GM12878 (cell line): ENCODE results near the gene STYXL2. TPM values are rescaled to one million over a fixed set of nuclear protein-coding genes. Genes with fewer than 3 reads are reported as not detected.

Experiments
- ATAC-seq: fragments of 200-7000 bp; cut with Tn5 transposase; 3 replicates; pipeline ENCODE4 v1.9.1; 2020; ENCODE audit warnings: mild to moderate bottlenecking, moderate library complexity
- BruUV-seq: library from RNA; stranded (reverse); fragments of 400-500 nt; replicated peaks from 2 replicates; lab custom pipeline; 2021; lab: Mats Ljungman, UMichigan
- CTCF ChIA-PET: fragments of 300-600 bp; sonication (Branson Sonifier 250); formaldehyde crosslinking; extraction: SDS; loops from one replicate; lab custom pipeline; 2021; ENCODE audit warnings: inconsistent platforms; lab: Yijun Ruan, JAX
- POLR2A ChIA-PET: fragments of 350-600 bp; formaldehyde crosslinking; extraction: SDS; loops from one replicate; lab custom pipeline; 2021; ENCODE audit warnings: inconsistent platforms; lab: Charles Lee
- RAD21 ChIA-PET: fragments of 300-600 bp; sonication (Branson Sonifier 250); formaldehyde crosslinking; loops from one replicate; lab custom pipeline; 2023; ENCODE audit warnings: antibody characterized with exemption; ENCODE audit not compliant: unreplicated experiment; lab: Charles Lee
- SMC1A ChIA-PET: fragments of 300-600 bp; sonication (Branson Sonifier 250); formaldehyde crosslinking; loops from one replicate; lab custom pipeline; 2023; ENCODE audit not compliant: unreplicated experiment, uncharacterized antibody; lab: Charles Lee
- DNase-seq: peaks from one replicate; pipeline ENCODE4 v3.0.0-alpha.2; 2011; ENCODE audit warnings: low read depth, low spot score
- FAIRE-seq: peaks from 3 replicates; lab custom pipeline; 2011; peaks lifted over from hg19 to GRCh38; lab: Jason Lieb, UNC
- H2AFZ ChIP-seq: 2 replicates; pipeline ENCODE4 v1.6.0; 2011; ENCODE audit warnings: low read depth, low read length, control low read depth; ENCODE audit not compliant: control insufficient read depth
- H3K27ac ChIP-seq: 2 replicates; pipeline ENCODE4 v1.5.1; 2011; ENCODE audit warnings: control low read depth; ENCODE audit not compliant: control insufficient read depth, insufficient read depth
- H3K27me3 ChIP-seq, 2 experiments: replicated peaks in 1 of 2; 2 replicates each; pipeline versions ENCODE4 v1.6.0 to v1.6.1; 2011; ENCODE audit warnings: low read length in 1 of 2; ENCODE audit not compliant: control insufficient read depth in 2 of 2, insufficient read depth in 2 of 2
- H3K36me3 ChIP-seq, 2 experiments: 2 replicates each; pipeline ENCODE4 v1.5.1; 2011; ENCODE audit warnings: low read length in 1 of 2; ENCODE audit not compliant: control insufficient read depth in 2 of 2, insufficient read depth in 2 of 2
- H3K4me1 ChIP-seq: 2 replicates; pipeline ENCODE4 v1.6.1; 2011; ENCODE audit warnings: mild to moderate bottlenecking, low read length, moderate library complexity, mixed read lengths; ENCODE audit not compliant: control insufficient read depth, insufficient read depth
- H3K4me2 ChIP-seq: 2 replicates; pipeline ENCODE4 v1.6.0; 2011; ENCODE audit warnings: control low read depth; ENCODE audit not compliant: control insufficient read depth, insufficient read depth
- H3K4me3 ChIP-seq: fragments of 200-600 bp; sonication (generic); 2 replicates; pipeline ENCODE4 v1.5.1; 2016
- H3K79me2 ChIP-seq: 2 replicates; pipeline ENCODE4 v1.6.0; 2011; ENCODE audit warnings: low read length; ENCODE audit not compliant: control insufficient read depth, insufficient read depth
- H3K9ac ChIP-seq: 2 replicates; pipeline ENCODE4 v1.8.0; 2011; ENCODE audit warnings: low read length, control low read depth, mixed read lengths; ENCODE audit not compliant: control insufficient read depth, insufficient read depth
- H3K9me3 ChIP-seq: replicated peaks from 3 replicates; pipeline ENCODE4 v1.5.1; 2011; ENCODE audit warnings: mild to moderate bottlenecking, low read length; ENCODE audit not compliant: control insufficient read depth, insufficient read depth
- H4K20me1 ChIP-seq: 2 replicates; pipeline ENCODE4 v1.6.0; 2011; ENCODE audit not compliant: control insufficient read depth, insufficient read depth
- BACH1 ChIP-seq: fragments of 450-650 bp; IDR thresholded peaks from 2 replicates; pipeline ENCODE4 v1.6.1; 2017; ENCODE audit warnings: mild to moderate bottlenecking, borderline replicate concordance
- BRCA1 ChIP-seq: IDR thresholded peaks from 2 replicates; pipeline ENCODE4 v1.6.1; 2011; ENCODE audit warnings: low read depth, low read length, improper control_type of control experiment
- IRF4 ChIP-seq: IDR thresholded peaks from 2 replicates; pipeline ENCODE4 v1.6.1; 2011; ENCODE audit warnings: low read depth, low read length
- LARP7 ChIP-seq: fragments of 450-650 bp; IDR thresholded peaks from 2 replicates; pipeline ENCODE4 v1.6.1; 2017; ENCODE audit warnings: mild to moderate bottlenecking
- RFX5 ChIP-seq: IDR thresholded peaks from 2 replicates; pipeline ENCODE4 v1.6.1; 2011; ENCODE audit warnings: low read depth, low read length, improper control_type of control experiment
- SP1 ChIP-seq: IDR thresholded peaks from one replicate; pipeline ENCODE4 v1.6.1; 2011; ENCODE audit warnings: low read depth, low read length
- TCF7 ChIP-seq: IDR thresholded peaks from 2 replicates; pipeline ENCODE4 v1.6.1; 2014; ENCODE audit warnings: antibody characterized with exemption, borderline replicate concordance
- ZNF274 ChIP-seq: IDR thresholded peaks from one replicate; pipeline ENCODE4 v1.8.0; 2011; ENCODE audit not compliant: insufficient read length, insufficient read depth
- WGBS: methylation state at CpG from one replicate; pipeline ENCODE4 v1.1.6; 2016; ENCODE audit warnings: low lambda C conversion rate; ENCODE audit not compliant: insufficient replicate concordance, insufficient coverage; ENCODE audit errors: missing lambda C conversion rate; 5-methylcytosine and 5-hydroxymethylcytosine counted together
- in situ Hi-C: fragments of 300-500 bp; cut with MboI; formaldehyde crosslinking; loops from 9 replicates; pipeline ENCODE4 v1.14.3; 2018; ENCODE audit warnings: mixed read lengths
- intact Hi-C: fragments of 100-400 bp; cut with micrococcal nuclease; formaldehyde crosslinking; loops from one replicate; pipeline ENCODE4 v1.14.2; 2022; ENCODE audit not compliant: unreplicated experiment
- polyA plus RNA-seq, 11 experiments: library from polyadenylated mRNA; depleted of rRNA in 4 of 11; unstranded in 6 of 11; stranded (reverse) in 5 of 11; fragments of >200 nt; fragmentation: Nextera tagmentation in 4 of 11; fragmentation: Illumina TruSeq in 1 of 11; extraction: Ambion mirVana in 4 of 11; extraction: Trizol in 1 of 11; gene quantifications; 1 replicate in 1 of 11; 2 replicates in 10 of 11; pipeline versions ENCODE4 v1.2.1 to v1.2.3, GENCODE V29; 2011 to 2016; ENCODE audit warnings: inconsistent platforms in 2 of 11, missing spikeins in 2 of 11, low read depth in 1 of 11
- total RNA-seq, 4 experiments: library from RNA; depleted of rRNA in 3 of 4; stranded (reverse); fragments of >200 nt in 3 of 4; fragmentation: Illumina TruSeq in 1 of 4; extraction: Trizol in 1 of 4; gene quantifications; 2 replicates each; pipeline versions ENCODE4 v1.2.1 to v1.2.3, GENCODE V29; 2013 to 2021
- TF ChIP-seq, protein P1 (sequence below): fragments of 150-350 bp; IDR thresholded peaks from 2 replicates; pipeline ENCODE4 v1.6.1; 2014; ENCODE audit warnings: mild to moderate bottlenecking, low read depth, low read length
- TF ChIP-seq, protein P2 (sequence below): fragments of 450-650 bp; IDR thresholded peaks from 2 replicates; pipeline ENCODE4 v1.6.1; 2017; ENCODE audit warnings: mild to moderate bottlenecking, moderate library complexity
- TF ChIP-seq, protein P3 (sequence below): fragments of 450-650 bp; formaldehyde crosslinking; IDR thresholded peaks from 2 replicates; pipeline ENCODE4 v1.5.0; 2022; ENCODE audit warnings: mild to moderate bottlenecking, missing genetic modification characterization

STYXL2 gene
- total and polyA plus RNA-seq, 10 of the 15 experiments (the other 5 are each of a cell fraction or from before 2014, with no cell fraction given): under 0.01 to 0.08 (median 0.03) TPM; not detected in 7

DNA sequence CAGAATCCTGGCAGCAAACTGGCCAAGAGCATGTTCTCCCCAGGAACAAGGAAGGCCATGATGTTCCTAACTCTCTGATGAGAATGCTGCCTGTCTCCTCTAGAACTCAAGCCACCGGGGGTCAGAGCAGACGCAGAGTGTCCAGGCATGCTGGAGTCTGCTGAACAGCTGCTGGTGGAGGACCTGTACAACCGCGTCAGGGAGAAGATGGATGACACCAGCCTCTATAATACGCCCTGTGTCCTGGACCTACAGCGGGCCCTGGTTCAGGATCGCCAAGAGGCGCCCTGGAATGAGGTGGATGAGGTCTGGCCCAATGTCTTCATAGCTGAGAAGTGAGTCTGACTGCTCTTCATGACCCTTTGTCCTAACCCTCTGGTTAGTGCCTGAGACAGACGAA is 23.4 kb downstream of the STYXL2 start:
- Histone ChIP-seq H3K27me3 (peaks cover 0 to 2% of the 10 kb centered on the region in 2 experiments; a peak in 1 of 4 replicates), H4K20me1 (no peaks in the 10 kb centered on the region), H3K9me3 (no peaks in the 10 kb centered on the region), H3K9ac (no peak overlapping the region), H3K4me1 (no peaks in the 10 kb centered on the region), H2AFZ (no peak overlapping the region), H3K79me2 (no peaks in the 10 kb centered on the region), H3K36me3 (no peaks in the 10 kb centered on the region), H3K4me3 (no peak overlapping the region), H3K4me2 (no peak overlapping the region), H3K27ac (no peak overlapping the region)
- intact Hi-C loops (no loop called here), in situ Hi-C loops (no loop called here)
- no TSS peak for BruUV-seq
- CTCF ChIA-PET: interaction anchor here (1.4 kb wide), 1 partner anchor 50 kb away, joined by 4 read pairs; no protein-coding TSS in a partner anchor
- POLR2A ChIA-PET: no interaction called here
- SMC1A ChIA-PET: no interaction called here
- ATAC-seq (no peak), DNase-seq (no peak), FAIRE-seq (no peak)
- RAD21 ChIA-PET: no interaction called here
- TF ChIP-seq, protein P1, sequence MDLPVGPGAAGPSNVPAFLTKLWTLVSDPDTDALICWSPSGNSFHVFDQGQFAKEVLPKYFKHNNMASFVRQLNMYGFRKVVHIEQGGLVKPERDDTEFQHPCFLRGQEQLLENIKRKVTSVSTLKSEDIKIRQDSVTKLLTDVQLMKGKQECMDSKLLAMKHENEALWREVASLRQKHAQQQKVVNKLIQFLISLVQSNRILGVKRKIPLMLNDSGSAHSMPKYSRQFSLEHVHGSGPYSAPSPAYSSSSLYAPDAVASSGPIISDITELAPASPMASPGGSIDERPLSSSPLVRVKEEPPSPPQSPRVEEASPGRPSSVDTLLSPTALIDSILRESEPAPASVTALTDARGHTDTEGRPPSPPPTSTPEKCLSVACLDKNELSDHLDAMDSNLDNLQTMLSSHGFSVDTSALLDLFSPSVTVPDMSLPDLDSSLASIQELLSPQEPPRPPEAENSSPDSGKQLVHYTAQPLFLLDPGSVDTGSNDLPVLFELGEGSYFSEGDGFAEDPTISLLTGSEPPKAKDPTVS: no peak
- TF ChIP-seq, protein P2, sequence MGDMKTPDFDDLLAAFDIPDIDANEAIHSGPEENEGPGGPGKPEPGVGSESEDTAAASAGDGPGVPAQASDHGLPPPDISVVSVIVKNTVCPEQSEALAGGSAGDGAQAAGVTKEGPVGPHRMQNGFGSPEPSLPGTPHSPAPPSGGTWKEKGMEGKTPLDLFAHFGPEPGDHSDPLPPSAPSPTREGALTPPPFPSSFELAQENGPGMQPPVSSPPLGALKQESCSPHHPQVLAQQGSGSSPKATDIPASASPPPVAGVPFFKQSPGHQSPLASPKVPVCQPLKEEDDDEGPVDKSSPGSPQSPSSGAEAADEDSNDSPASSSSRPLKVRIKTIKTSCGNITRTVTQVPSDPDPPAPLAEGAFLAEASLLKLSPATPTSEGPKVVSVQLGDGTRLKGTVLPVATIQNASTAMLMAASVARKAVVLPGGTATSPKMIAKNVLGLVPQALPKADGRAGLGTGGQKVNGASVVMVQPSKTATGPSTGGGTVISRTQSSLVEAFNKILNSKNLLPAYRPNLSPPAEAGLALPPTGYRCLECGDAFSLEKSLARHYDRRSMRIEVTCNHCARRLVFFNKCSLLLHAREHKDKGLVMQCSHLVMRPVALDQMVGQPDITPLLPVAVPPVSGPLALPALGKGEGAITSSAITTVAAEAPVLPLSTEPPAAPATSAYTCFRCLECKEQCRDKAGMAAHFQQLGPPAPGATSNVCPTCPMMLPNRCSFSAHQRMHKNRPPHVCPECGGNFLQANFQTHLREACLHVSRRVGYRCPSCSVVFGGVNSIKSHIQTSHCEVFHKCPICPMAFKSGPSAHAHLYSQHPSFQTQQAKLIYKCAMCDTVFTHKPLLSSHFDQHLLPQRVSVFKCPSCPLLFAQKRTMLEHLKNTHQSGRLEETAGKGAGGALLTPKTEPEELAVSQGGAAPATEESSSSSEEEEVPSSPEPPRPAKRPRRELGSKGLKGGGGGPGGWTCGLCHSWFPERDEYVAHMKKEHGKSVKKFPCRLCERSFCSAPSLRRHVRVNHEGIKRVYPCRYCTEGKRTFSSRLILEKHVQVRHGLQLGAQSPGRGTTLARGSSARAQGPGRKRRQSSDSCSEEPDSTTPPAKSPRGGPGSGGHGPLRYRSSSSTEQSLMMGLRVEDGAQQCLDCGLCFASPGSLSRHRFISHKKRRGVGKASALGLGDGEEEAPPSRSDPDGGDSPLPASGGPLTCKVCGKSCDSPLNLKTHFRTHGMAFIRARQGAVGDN: no peak
- no peak for TF ChIP-seq BRCA1
- no peak for TF ChIP-seq SP1
- no peak for TF ChIP-seq BACH1
- TF ChIP-seq IRF4: no peak
- TF ChIP-seq LARP7: no peak
- no peak for TF ChIP-seq TCF7
- TF ChIP-seq, protein P3, sequence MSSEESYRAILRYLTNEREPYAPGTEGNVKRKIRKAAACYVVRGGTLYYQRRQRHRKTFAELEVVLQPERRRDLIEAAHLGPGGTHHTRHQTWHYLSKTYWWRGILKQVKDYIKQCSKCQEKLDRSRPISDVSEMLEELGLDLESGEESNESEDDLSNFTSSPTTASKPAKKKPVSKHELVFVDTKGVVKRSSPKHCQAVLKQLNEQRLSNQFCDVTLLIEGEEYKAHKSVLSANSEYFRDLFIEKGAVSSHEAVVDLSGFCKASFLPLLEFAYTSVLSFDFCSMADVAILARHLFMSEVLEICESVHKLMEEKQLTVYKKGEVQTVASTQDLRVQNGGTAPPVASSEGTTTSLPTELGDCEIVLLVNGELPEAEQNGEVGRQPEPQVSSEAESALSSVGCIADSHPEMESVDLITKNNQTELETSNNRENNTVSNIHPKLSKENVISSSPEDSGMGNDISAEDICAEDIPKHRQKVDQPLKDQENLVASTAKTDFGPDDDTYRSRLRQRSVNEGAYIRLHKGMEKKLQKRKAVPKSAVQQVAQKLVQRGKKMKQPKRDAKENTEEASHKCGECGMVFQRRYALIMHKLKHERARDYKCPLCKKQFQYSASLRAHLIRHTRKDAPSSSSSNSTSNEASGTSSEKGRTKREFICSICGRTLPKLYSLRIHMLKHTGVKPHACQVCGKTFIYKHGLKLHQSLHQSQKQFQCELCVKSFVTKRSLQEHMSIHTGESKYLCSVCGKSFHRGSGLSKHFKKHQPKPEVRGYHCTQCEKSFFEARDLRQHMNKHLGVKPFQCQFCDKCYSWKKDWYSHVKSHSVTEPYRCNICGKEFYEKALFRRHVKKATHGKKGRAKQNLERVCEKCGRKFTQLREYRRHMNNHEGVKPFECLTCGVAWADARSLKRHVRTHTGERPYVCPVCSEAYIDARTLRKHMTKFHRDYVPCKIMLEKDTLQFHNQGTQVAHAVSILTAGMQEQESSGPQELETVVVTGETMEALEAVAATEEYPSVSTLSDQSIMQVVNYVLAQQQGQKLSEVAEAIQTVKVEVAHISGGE (CRISPR knock-in tag): no peak
- no peak for TF ChIP-seq ZNF274
- TF ChIP-seq RFX5: no peak
- 54% methylated on average over 9 of the region's 9 CpGs for WGBS
